SU-DHL-6 (cell line): ENCODE data around the gene LIPT2.

ENCODE experiments used
- H2AFZ ChIP-seq: fragments of 200-600 bp; sonication (generic); 2 replicates; pipeline ENCODE4 v1.6.1; 2014; ENCODE audit warnings: low read depth, mild to moderate bottlenecking, moderate library complexity, mixed read lengths, antibody characterized with exemption, low read length; ENCODE audit not compliant: severe bottlenecking
- H3F3A ChIP-seq: fragments of 200-600 bp; shearing (Covaris generic); 2 replicates; pipeline ENCODE4 v1.6.0; 2016; ENCODE audit warnings: antibody characterized with exemption, mild to moderate bottlenecking; ENCODE audit not compliant: insufficient read depth
- H3K27ac ChIP-seq: fragments of 200-600 bp; sonication (generic); 2 replicates; pipeline ENCODE4 v1.5.1; 2016; ENCODE audit warnings: low read depth, mild to moderate bottlenecking, low read length, moderate library complexity, mixed read lengths
- H3K27me3 ChIP-seq: fragments of 200-600 bp; sonication (generic), shearing (Covaris generic); 2 replicates; pipeline ENCODE4 v1.6.0; 2014; ENCODE audit warnings: mild to moderate bottlenecking, low read length
- H3K36me3 ChIP-seq: fragments of 200-600 bp; sonication (generic); 2 replicates; pipeline ENCODE4 v1.6.1; 2014; ENCODE audit warnings: mild to moderate bottlenecking, low read length, mixed read lengths
- H3K4me2 ChIP-seq: fragments of 300-600, 200-600 bp; shearing (Covaris generic), sonication (generic); 2 replicates; pipeline ENCODE4 v1.6.0; 2014; ENCODE audit warnings: low read length, low read depth, mild to moderate bottlenecking; ENCODE audit not compliant: poor library complexity, severe bottlenecking
- H3K4me3 ChIP-seq: fragments of 200-600 bp; sonication (generic); 2 replicates; pipeline ENCODE4 v1.5.1; 2014; ENCODE audit warnings: antibody characterized with exemption, low read length, mild to moderate bottlenecking, mixed read lengths; ENCODE audit not compliant: insufficient read depth, poor library complexity, severe bottlenecking
- H3K79me2 ChIP-seq: fragments of 200-600 bp; sonication (generic); 2 replicates; pipeline ENCODE4 v1.6.1; 2014; ENCODE audit warnings: mild to moderate bottlenecking, low read length, moderate library complexity; ENCODE audit not compliant: insufficient read depth
- H3K9ac ChIP-seq: fragments of 200-600 bp; sonication (generic); 2 replicates; pipeline ENCODE4 v1.7.0; 2014; ENCODE audit warnings: mild to moderate bottlenecking, low read length
- H3K9me2 ChIP-seq: fragments of 200-600 bp; sonication (generic); replicated peaks from 2 replicates; pipeline ENCODE4 v1.6.1; 2014; ENCODE audit warnings: low read length; ENCODE audit not compliant: insufficient read depth
- H3K9me3 ChIP-seq: fragments of 200-600 bp; sonication (generic); 2 replicates; pipeline ENCODE4 v1.6.1; 2014; ENCODE audit warnings: low read length, mixed read lengths; ENCODE audit not compliant: insufficient read depth
- H4K20me1 ChIP-seq: fragments of 200-600 bp; sonication (generic); 2 replicates; pipeline ENCODE4 v1.6.1; 2014; ENCODE audit warnings: low read depth, mild to moderate bottlenecking, antibody characterized with exemption, low read length, moderate library complexity, mixed read lengths
- EZH2phosphoT487 ChIP-seq: fragments of 200-600 bp; sonication (generic), shearing (Covaris generic); conservative IDR thresholded peaks from 2 replicates; pipeline ENCODE4 v1.6.1; 2018; ENCODE audit warnings: mild to moderate bottlenecking, antibody characterized with exemption, low read length, moderate library complexity, mixed read lengths
- TF ChIP-seq, protein P1 (sequence below): fragments of 200-600 bp; sonication (generic); IDR thresholded peaks from one replicate; pipeline ENCODE4 v1.5.1; 2017; ENCODE audit warnings: antibody characterized with exemption, mild to moderate bottlenecking, low read length, moderate library complexity; ENCODE audit not compliant: insufficient read depth, poor library complexity, severe bottlenecking

Gene LIPT2

DNA sequence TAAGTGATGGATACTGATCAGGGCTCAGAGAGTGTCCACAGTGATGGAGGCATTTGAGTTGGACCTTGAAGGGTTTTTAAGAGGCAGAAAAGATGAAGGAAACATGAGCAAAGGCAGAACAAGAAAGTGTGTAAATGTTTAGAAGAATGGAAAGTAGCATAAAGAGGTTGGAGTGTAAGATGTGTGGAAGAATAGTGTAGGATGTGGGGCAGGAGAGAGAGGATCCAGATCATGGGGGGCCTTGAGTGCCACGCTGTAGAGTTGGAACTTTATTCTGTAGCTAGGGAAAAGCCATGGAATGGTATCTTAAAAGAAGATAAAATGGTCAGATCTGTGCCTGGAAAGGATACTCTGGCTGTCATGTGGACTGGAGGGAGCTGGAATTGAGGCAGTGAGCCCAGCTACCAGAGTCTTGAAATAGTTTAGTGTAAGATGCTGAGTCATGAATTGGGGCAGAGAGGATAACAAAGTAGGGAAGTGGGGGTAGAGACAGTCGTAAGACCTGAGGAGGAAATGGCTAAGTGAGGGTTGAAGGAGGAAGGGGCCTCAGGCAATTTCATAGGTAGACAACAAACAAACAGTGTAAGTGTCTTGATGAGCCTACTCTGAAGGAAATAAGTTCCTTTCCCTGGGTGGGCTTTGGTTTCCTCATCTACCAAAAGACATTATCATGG, 32.9 kb downstream of the LIPT2 start:
- H3K4me2 ChIP-seq, result no peak overlapping the region
- H3K27me3 ChIP-seq, result no peaks in the 10 kb centered on the region
- no peak overlapping the region for H2AFZ ChIP-seq
- H3K36me3 ChIP-seq, result no peaks in the 10 kb centered on the region
- no peaks in the 10 kb centered on the region for H3F3A ChIP-seq
- H3K9me3 ChIP-seq, result no peaks in the 10 kb centered on the region
- no peak overlapping the region for H3K9ac ChIP-seq
- H3K9me2 ChIP-seq, result no peaks in the 10 kb centered on the region
- no peaks in the 10 kb centered on the region for H3K79me2 ChIP-seq
- no peak for TF ChIP-seq EZH2phosphoT487
- TF ChIP-seq, protein P1, sequence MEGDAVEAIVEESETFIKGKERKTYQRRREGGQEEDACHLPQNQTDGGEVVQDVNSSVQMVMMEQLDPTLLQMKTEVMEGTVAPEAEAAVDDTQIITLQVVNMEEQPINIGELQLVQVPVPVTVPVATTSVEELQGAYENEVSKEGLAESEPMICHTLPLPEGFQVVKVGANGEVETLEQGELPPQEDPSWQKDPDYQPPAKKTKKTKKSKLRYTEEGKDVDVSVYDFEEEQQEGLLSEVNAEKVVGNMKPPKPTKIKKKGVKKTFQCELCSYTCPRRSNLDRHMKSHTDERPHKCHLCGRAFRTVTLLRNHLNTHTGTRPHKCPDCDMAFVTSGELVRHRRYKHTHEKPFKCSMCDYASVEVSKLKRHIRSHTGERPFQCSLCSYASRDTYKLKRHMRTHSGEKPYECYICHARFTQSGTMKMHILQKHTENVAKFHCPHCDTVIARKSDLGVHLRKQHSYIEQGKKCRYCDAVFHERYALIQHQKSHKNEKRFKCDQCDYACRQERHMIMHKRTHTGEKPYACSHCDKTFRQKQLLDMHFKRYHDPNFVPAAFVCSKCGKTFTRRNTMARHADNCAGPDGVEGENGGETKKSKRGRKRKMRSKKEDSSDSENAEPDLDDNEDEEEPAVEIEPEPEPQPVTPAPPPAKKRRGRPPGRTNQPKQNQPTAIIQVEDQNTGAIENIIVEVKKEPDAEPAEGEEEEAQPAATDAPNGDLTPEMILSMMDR, result no peak
- no peak overlapping the region for H3K27ac ChIP-seq
- no peaks in the 10 kb centered on the region for H4K20me1 ChIP-seq
- H3K4me3 ChIP-seq, result no peak overlapping the region

DNA sequence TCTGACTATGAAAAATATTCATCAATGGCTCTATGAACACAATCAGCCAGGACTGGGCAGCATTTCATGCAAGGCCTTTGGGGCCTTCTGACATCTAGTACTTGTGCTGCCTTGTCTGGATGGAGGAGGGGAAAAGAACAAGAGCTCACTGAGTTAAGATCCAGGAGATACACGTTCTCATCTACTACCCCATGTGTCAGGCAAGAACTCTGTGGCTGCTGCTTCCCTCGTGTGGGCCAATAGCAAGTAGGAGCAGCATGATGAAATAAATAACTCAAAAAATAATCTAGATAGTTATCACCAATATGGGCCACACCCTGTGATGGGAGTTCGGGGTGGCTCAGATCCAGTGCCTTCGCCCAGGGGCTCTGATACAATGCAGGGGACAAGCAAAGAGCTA, 33.5 kb downstream of the LIPT2 start:
- no peaks in the 10 kb centered on the region for H3F3A ChIP-seq
- no peak overlapping the region for H3K4me3 ChIP-seq
- H3K36me3 ChIP-seq, result no peaks in the 10 kb centered on the region
- TF ChIP-seq EZH2phosphoT487, result no peak
- TF ChIP-seq, protein P1, result no peak
- H3K27me3 ChIP-seq, result no peaks in the 10 kb centered on the region
- H3K9me3 ChIP-seq, result no peaks in the 10 kb centered on the region
- H3K79me2 ChIP-seq, result no peaks in the 10 kb centered on the region
- H3K27ac ChIP-seq, result no peak overlapping the region
- H3K9me2 ChIP-seq, result no peaks in the 10 kb centered on the region
- no peaks in the 10 kb centered on the region for H4K20me1 ChIP-seq
- no peak overlapping the region for H3K9ac ChIP-seq
- H3K4me2 ChIP-seq, result no peak overlapping the region
- no peak overlapping the region for H2AFZ ChIP-seq

DNA sequence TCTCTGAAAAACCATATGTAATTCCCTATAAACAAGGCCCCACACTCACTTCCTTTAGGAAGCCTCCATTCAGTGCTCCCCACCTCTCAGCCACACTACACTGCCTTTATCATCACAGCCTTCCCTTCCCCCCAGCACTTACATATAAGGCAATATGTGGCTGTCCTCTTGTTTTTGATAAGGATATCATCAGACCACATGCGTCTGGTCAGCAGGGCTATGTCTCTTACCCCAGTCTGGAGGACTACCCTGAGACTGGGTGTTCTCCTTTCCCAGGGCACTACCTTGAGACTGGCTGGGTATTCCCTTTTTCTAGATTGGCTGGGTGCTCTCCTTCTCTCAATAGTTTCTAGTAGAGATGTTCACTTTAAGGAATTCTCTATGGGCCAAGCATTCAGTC, 33.9 kb downstream of the LIPT2 start:
- Histone ChIP-seq H3K27ac (no peak overlapping the region), H3K36me3 (no peaks in the 10 kb centered on the region), H3F3A (no peaks in the 10 kb centered on the region), H3K9me3 (no peaks in the 10 kb centered on the region), H3K4me3 (no peak overlapping the region), H4K20me1 (no peaks in the 10 kb centered on the region), H3K9ac (no peak overlapping the region), H3K79me2 (no peaks in the 10 kb centered on the region), H2AFZ (no peak overlapping the region), H3K9me2 (no peaks in the 10 kb centered on the region), H3K27me3 (no peaks in the 10 kb centered on the region), H3K4me2 (no peak overlapping the region)
- TF ChIP-seq EZH2phosphoT487, result no peak
- TF ChIP-seq, protein P1, result no peak
